Measurements from ENCODE around the gene TBC1D9. TPM values are rescaled to one million over a fixed set of nuclear protein-coding genes. Genes with fewer than 3 reads are reported as not detected.

The TBC1D9 gene
- total RNA-seq, 2 experiments from 2014 or later = not detected

DNA sequence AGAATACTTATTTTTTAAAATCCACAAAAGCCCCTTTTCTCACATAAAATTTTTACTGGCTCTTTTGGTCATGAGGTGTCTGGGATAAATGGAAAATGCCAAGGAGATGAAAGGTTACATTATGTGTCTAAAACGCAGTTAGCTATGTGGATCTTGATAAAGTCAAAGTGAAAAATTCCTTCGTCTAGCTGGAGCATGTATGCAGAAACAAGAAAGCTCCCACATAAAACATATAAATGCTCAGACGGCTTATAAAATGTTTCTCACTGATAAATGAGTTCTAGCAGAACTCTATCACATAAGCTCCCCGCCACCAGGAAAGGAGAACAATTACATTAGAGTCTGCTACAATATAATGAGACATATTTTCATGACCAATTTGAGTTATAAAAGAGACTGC, 83.8 kb downstream of the TBC1D9 start:
- H3K27ac Mint-ChIP-seq = no peak overlapping the region
- peaks cover 2% of the 10 kb centered on the region for H3K27me3 Mint-ChIP-seq (ENCODE audit: low read depth)
- H3K4me3 Mint-ChIP-seq = no peak overlapping the region
- H3K36me3 Mint-ChIP-seq (ENCODE audit: low read depth) = no peaks in the 10 kb centered on the region
- POLR2A ChIA-PET = no interaction called here
- CTCF ChIA-PET = no interaction called here
- no peaks in the 10 kb centered on the region for H3K9me3 Mint-ChIP-seq (ENCODE audit: insufficient read depth)
- peaks cover 10% of the 10 kb centered on the region for H3K4me1 Mint-ChIP-seq (ENCODE audit: low read depth)
- DNase-seq (no peak), ATAC-seq (no peak)

DNA sequence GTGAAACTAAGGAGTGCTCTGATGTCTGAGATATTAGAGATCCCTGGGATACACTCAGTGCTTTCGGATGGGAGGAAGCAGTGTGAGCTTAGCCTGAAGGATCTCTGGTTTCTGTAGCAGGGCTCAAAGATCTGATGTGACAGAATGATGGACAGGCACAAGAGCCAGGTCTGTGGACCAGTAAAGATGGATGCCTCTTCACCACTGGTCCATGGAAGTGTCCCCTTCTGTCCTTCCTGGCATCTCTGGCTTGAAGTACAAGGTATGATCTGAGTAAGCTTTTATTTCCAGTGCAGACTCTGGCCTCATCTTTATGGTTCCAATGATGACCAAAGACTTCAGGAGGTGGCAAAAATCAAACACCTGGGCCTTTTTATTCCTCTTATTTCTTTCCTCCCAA, 88.1 kb downstream of the TBC1D9 start:
- ChIA-PET POLR2A (no interaction called here), CTCF (no interaction called here)
- Mint-ChIP-seq H3K4me3 (no peak overlapping the region), H3K36me3 (ENCODE audit: low read depth) (no peaks in the 10 kb centered on the region), H3K27me3 (ENCODE audit: low read depth) (peaks cover 6% of the 10 kb centered on the region), H3K4me1 (ENCODE audit: low read depth) (no peaks in the 10 kb centered on the region), H3K27ac (no peak overlapping the region), H3K9me3 (ENCODE audit: insufficient read depth) (no peaks in the 10 kb centered on the region)
- no peak for DNase-seq
- ATAC-seq = no peak

DNA sequence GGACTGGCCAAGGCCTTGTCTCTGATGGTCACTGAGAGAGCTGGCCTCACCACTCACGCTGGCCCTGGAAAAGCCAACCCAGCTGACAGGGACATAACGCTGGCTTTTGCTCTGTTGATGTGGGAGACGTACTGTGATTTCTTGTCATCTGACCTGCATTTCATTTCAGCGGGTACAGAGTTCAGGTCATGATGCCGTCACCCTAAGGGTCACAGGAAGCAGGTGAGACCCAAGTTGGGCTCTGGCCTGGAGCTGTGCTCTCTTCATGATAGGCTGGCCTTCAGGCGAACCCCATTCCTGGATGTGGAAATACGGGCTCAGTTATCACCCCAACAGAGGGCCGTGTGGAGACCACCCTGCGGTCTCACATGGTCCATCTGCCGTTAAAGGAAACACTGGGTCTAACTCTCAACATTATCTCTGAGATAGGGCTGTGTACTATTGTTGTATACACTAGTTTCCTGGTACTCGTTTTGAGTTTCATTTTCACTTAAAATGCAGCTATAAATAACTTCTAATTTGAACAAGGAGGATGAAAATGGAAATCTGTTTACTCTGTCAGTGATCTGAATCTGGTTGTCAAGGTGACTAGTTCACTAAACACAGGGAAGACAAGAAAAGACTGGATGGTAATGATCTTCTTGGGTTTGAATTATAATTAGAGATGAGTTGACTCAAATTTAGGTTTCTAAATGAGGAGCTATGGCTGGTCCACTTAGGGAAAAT, 89.1 kb downstream of the TBC1D9 start:
- H3K4me3 Mint-ChIP-seq = no peak overlapping the region
- no peak overlapping the region for H3K27ac Mint-ChIP-seq
- no peak for ATAC-seq

GRCh38 chr4:140662082-140662869, 93.9 kb downstream of the TBC1D9 start:
- no peak for ATAC-seq
- CTCF ChIA-PET = no interaction called here
- POLR2A ChIA-PET = no interaction called here
- H3K27me3 Mint-ChIP-seq (ENCODE audit: low read depth) = peaks cover 9% of the 10 kb centered on the region
- DNase-seq = no peak
- no peak overlapping the region for H3K27ac Mint-ChIP-seq
- no peaks in the 10 kb centered on the region for H3K4me1 Mint-ChIP-seq (ENCODE audit: low read depth)
- no peaks in the 10 kb centered on the region for H3K36me3 Mint-ChIP-seq (ENCODE audit: low read depth)
- H3K9me3 Mint-ChIP-seq (ENCODE audit: insufficient read depth) = no peaks in the 10 kb centered on the region
- no peak overlapping the region for H3K4me3 Mint-ChIP-seq

More for the DNA sequence above, 89.1 kb downstream of the TBC1D9 start:
- Mint-ChIP-seq H3K9me3 (ENCODE audit: insufficient read depth) (no peaks in the 10 kb centered on the region), H3K4me1 (ENCODE audit: low read depth) (no peaks in the 10 kb centered on the region), H3K27me3 (ENCODE audit: low read depth) (peaks cover 9% of the 10 kb centered on the region), H3K36me3 (ENCODE audit: low read depth) (no peaks in the 10 kb centered on the region)
- ChIA-PET CTCF (no interaction called here), POLR2A (no interaction called here)
- DNase-seq = no peak

DNA sequence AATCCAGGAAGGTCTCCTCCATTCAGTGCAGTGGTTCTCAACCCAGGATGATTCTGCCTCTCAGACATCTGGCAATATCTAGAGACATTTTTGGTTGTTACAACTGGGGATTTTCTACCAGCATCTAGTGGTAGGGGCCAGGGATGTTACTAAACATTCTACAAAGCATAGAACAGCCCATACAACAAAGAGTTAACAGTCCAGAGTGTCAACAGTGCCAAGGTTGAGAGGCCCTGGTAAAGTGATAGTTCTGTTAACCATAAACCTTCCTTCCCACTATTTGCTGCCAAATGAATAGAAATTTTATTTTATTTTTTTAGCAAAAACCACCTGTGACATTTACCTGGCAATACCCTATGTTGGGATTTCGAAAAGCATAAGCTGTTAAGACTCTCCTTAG, 94.6 kb downstream of the TBC1D9 start:
- no peak for ATAC-seq
- POLR2A ChIA-PET = no interaction called here
- H3K9me3 Mint-ChIP-seq (ENCODE audit: insufficient read depth) = no peaks in the 10 kb centered on the region
- H3K4me3 Mint-ChIP-seq = no peak overlapping the region
- H3K36me3 Mint-ChIP-seq (ENCODE audit: low read depth) = no peaks in the 10 kb centered on the region
- peaks cover 9% of the 10 kb centered on the region for H3K27me3 Mint-ChIP-seq (ENCODE audit: low read depth)
- no peak for DNase-seq
- CTCF ChIA-PET = no interaction called here
- H3K4me1 Mint-ChIP-seq (ENCODE audit: low read depth) = no peaks in the 10 kb centered on the region
- no peak overlapping the region for H3K27ac Mint-ChIP-seq

GRCh38 chr4:140659943-140660700, 96.1 kb downstream of the TBC1D9 start:
- H3K36me3 Mint-ChIP-seq (ENCODE audit: low read depth) = no peaks in the 10 kb centered on the region
- H3K27me3 Mint-ChIP-seq (ENCODE audit: low read depth) = peaks cover 8% of the 10 kb centered on the region
- H3K4me3 Mint-ChIP-seq = no peak overlapping the region
- no peak for ATAC-seq
- no peak overlapping the region for H3K27ac Mint-ChIP-seq
- no peaks in the 10 kb centered on the region for H3K4me1 Mint-ChIP-seq (ENCODE audit: low read depth)
- no peaks in the 10 kb centered on the region for H3K9me3 Mint-ChIP-seq (ENCODE audit: insufficient read depth)
- ChIA-PET POLR2A (no interaction called here), CTCF (no interaction called here)
- DNase-seq = no peak

- Mint-ChIP-seq H3K4me1 (ENCODE audit: low read depth) (no peaks in the 10 kb centered on the region), H3K36me3 (ENCODE audit: low read depth) (no peaks in the 10 kb centered on the region), H3K9me3 (ENCODE audit: insufficient read depth) (no peaks in the 10 kb centered on the region), H3K4me3 (no peak overlapping the region), H3K27ac (no peak overlapping the region), H3K27me3 (ENCODE audit: low read depth) (peaks cover 11% of the 10 kb centered on the region)
- DNase-seq = no peak
- ChIA-PET POLR2A (no interaction called here), CTCF (no interaction called here)
- ATAC-seq = no peak
These were observed 101.7 kb downstream of the TBC1D9 start for GRCh38 chr4:140654495-140654814.

DNA sequence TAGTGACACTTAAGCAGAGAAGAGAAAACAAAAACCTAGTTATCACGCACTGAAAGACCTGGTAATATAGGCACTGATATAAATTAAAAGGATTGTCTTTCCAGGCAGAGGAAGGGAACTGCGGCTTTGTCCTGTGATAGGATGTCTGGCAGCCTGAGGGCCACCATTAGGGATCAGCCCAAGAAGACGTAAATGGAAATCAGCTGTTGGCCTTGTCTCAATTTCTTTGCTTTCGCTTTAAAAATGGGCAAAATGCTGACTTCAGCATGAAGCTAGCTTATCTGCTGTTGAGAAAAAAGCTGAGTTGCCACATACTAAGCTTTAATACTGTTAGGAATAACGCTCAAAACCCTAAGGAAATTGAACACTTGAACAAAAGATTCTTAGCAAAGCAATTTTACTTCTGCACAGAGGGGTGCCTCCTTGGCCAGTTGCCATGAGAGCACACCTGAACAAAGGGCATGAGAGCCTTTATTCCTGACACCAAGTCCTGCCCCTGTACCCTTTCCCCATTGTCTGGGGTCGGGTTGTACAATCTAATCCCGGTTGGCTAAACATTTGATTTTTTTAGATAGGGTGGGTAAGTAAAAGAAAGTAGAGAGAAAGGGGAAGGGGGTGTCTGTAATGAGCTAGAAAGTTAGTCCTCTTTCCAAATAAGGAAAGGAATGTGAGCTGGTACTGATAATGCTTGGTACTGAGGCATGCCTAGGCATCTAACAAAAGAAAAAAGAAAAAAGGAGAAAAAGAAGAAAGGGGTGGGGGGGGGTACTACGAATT, 102.3 kb downstream of the TBC1D9 start:
- ATAC-seq (no peak), DNase-seq (no peak)
- H3K9me3 Mint-ChIP-seq (ENCODE audit: insufficient read depth) = no peaks in the 10 kb centered on the region
- ChIA-PET POLR2A (no interaction called here), CTCF (no interaction called here)
- H3K4me1 Mint-ChIP-seq (ENCODE audit: low read depth) = no peaks in the 10 kb centered on the region
- no peak overlapping the region for H3K27ac Mint-ChIP-seq
- no peak overlapping the region for H3K4me3 Mint-ChIP-seq
- no peaks in the 10 kb centered on the region for H3K36me3 Mint-ChIP-seq (ENCODE audit: low read depth)
- H3K27me3 Mint-ChIP-seq (ENCODE audit: low read depth) = peaks cover 11% of the 10 kb centered on the region

GRCh38 chr4:140652601-140653000, 103.6 kb downstream of the TBC1D9 start:
- ChIA-PET CTCF (no interaction called here), POLR2A (no interaction called here)
- ATAC-seq (no peak), DNase-seq (no peak)
- Mint-ChIP-seq H3K4me3 (no peak overlapping the region), H3K9me3 (ENCODE audit: insufficient read depth) (no peaks in the 10 kb centered on the region), H3K4me1 (ENCODE audit: low read depth) (no peaks in the 10 kb centered on the region), H3K27me3 (ENCODE audit: low read depth) (peaks cover 9% of the 10 kb centered on the region), H3K27ac (no peak overlapping the region), H3K36me3 (ENCODE audit: low read depth) (no peaks in the 10 kb centered on the region)

DNA sequence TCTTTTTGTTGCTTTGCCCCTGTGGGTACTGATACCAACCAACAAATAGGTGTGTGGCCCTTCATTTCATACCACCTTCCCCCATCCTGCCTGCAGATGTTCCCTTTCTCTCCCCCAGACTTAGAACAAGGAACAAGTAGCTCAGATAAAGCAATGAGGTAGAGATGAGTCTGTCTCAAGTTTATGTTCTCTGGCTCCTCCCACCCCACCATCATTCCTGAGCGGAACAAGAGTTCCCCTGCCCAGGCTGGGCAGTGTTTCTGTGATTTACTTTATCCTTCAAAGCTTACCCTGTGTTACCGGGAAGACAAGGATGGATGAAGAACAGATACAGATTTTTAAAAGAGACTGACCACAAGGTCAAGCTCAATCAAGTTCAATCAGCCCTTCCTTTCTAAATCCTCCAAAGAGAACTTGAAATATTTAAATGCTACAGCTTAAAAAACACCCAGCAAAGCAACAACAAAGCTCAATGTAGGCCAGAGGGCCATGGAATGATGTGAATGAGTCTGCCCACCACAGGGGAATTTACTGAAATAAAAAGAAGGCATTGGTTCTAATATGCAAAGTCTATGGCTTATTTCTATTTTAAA, 107.4 kb downstream of the TBC1D9 start:
- ATAC-seq = no peak
- no peaks in the 10 kb centered on the region for H3K36me3 Mint-ChIP-seq (ENCODE audit: low read depth)
- H3K27me3 Mint-ChIP-seq (ENCODE audit: low read depth) = peaks cover 5% of the 10 kb centered on the region
- ChIA-PET POLR2A (no interaction called here), CTCF (no interaction called here)
- no peaks in the 10 kb centered on the region for H3K9me3 Mint-ChIP-seq (ENCODE audit: insufficient read depth)
- H3K4me3 Mint-ChIP-seq = no peak overlapping the region
- no peak overlapping the region for H3K27ac Mint-ChIP-seq
- DNase-seq = no peak
- no peaks in the 10 kb centered on the region for H3K4me1 Mint-ChIP-seq (ENCODE audit: low read depth)

DNA sequence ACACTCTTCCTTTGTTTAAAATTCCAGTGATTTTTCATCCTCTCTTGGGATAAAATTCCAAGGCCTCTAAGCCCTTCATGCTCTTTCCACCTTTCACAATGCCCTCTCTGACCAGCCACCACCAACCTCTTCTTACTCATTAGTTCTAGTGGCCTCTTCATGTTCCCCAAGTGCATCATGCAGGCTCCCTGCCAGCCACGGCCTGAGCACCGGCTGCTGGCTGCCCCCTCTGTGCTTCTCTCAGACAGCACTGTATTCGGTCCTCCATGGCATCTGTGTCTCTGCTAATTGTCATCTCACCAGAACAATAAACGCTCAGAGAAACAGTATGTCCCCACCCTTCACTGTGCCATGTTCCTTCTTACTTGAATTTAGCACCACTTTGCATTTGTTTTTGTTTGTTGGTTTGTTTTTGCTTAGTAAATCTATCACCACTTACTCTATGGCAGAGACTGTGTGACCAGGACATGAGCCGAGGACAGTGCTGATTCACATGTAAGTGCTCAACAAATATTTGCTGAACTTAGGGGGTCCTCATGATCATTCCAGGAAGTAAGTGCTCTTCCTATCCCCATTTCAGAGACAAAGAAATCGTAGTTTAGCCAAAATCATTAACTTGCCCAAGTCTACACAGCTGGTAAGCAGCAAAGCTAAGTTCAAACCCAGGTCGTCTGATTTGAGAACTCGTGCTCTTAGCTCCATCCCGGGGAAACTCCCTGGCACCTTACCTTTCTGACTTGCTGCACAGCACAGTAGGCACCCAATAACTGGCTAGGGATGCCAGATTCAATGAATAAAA, 110.4 kb downstream of the TBC1D9 start:
- no peak overlapping the region for H3K4me3 Mint-ChIP-seq
- ChIA-PET CTCF (no interaction called here), POLR2A (no interaction called here)
- no peaks in the 10 kb centered on the region for H3K36me3 Mint-ChIP-seq (ENCODE audit: low read depth)
- no peaks in the 10 kb centered on the region for H3K9me3 Mint-ChIP-seq (ENCODE audit: insufficient read depth)
- H3K4me1 Mint-ChIP-seq (ENCODE audit: low read depth) = peaks cover 2% of the 10 kb centered on the region
- H3K27me3 Mint-ChIP-seq (ENCODE audit: low read depth) = peaks cover 2% of the 10 kb centered on the region
- H3K27ac Mint-ChIP-seq = no peak overlapping the region
- ATAC-seq (no peak), DNase-seq (no peak)

Data from activated CD8-positive, alpha-beta T cell treated with anti-CD3 and anti-CD28 coated beads, Interleukin-2, amount 10 ng/mL, durations not matched to agents 7 days and 5 days (primary cell).